Renal cortical epithelial cell (primary cell): Measurements from ENCODE around the gene CFDP1. TPM values are rescaled to one million over a fixed set of nuclear protein-coding genes. Genes with fewer than 3 reads are reported as not detected.
A peak's percentile ranks its signal among the peaks of the same experiment; 100 is the strongest.

Experiments
- DNase-seq: peaks from one replicate; pipeline ENCODE4 v3.0.0-alpha.2; 2011; ENCODE audit warnings: low read depth
- total RNA-seq: library from RNA; depleted of rRNA; stranded (reverse); fragments of >200 nt; gene quantifications from 2 replicates; pipeline ENCODE4 v1.2.3, GENCODE V29; 2014

Gene CFDP1
- total RNA-seq, 1 donor from 2014 or later: 96.2 TPM

GRCh38 chr16:75319513-75320411 lies 113.5 kb downstream of the CFDP1 start:
- peak; percentile 92 for DNase-seq

- no peak for DNase-seq
These were observed 114.6 kb downstream of the CFDP1 start for GRCh38 chr16:75318737-75319136.

GRCh38 chr16:75317532-75317931 lies 115.8 kb downstream of the CFDP1 start:
- no peak for DNase-seq

- DNase-seq: no peak
These were observed 116.2 kb downstream of the CFDP1 start for GRCh38 chr16:75317101-75317522.

GRCh38 chr16:75315539-75316306 lies 117.6 kb downstream of the CFDP1 start:
- no peak for DNase-seq

GRCh38 chr16:75312875-75313274 lies 120.4 kb downstream of the CFDP1 start:
- no peak for DNase-seq

- DNase-seq: no peak
These were observed 121.8 kb downstream of the CFDP1 start for GRCh38 chr16:75311383-75311938.

GRCh38 chr16:75310541-75310940 lies 122.8 kb downstream of the CFDP1 start:
- DNase-seq: no peak

GRCh38 chr16:75309899-75310430 lies 123.3 kb downstream of the CFDP1 start:
- DNase-seq: no peak

- DNase-seq: no peak
These were observed 124.1 kb downstream of the CFDP1 start for GRCh38 chr16:75309156-75309555.

GRCh38 chr16:75308011-75308410 lies 125.3 kb downstream of the CFDP1 start:
- no peak for DNase-seq

- DNase-seq: no peak
These were observed 125.8 kb downstream of the CFDP1 start for GRCh38 chr16:75307506-75307905.

- peak; percentile 84 for DNase-seq
These were observed 127.1 kb downstream of the CFDP1 start for GRCh38 chr16:75306099-75306762.

GRCh38 chr16:75305364-75306098 lies 127.8 kb downstream of the CFDP1 start:
- peak; percentile 100 for DNase-seq

- DNase-seq: peak; percentile 92
These were observed 128.6 kb downstream of the CFDP1 start for GRCh38 chr16:75304521-75305363.

- no peak for DNase-seq
These were observed 131.5 kb downstream of the CFDP1 start for GRCh38 chr16:75301804-75302203.

GRCh38 chr16:75298267-75298666 lies 135.0 kb downstream of the CFDP1 start:
- DNase-seq: no peak

- DNase-seq: no peak
These were observed 136.7 kb downstream of the CFDP1 start for GRCh38 chr16:75296606-75297005.

- no peak for DNase-seq
These were observed 138.4 kb downstream of the CFDP1 start for GRCh38 chr16:75294773-75295459.
